GM12878 (cell line): ENCODE measurements around the gene CNOT3. TPM values are rescaled to one million over a fixed set of nuclear protein-coding genes. Genes with fewer than 3 reads are reported as not detected.
A peak's percentile ranks its signal among the peaks of the same experiment; 100 is the strongest.

Experiments
- ATAC-seq: fragments of 200-7000 bp; cut with Tn5 transposase; 3 replicates; pipeline ENCODE4 v1.9.1; 2020; ENCODE audit warnings: mild to moderate bottlenecking, moderate library complexity
- BruUV-seq: library from RNA; stranded (reverse); fragments of 400-500 nt; replicated peaks from 2 replicates; lab custom pipeline; 2021; lab: Mats Ljungman, UMichigan
- CTCF ChIA-PET: fragments of 300-600 bp; sonication (Branson Sonifier 250); formaldehyde crosslinking; extraction: SDS; loops from one replicate; lab custom pipeline; 2021; ENCODE audit warnings: inconsistent platforms; lab: Yijun Ruan, JAX
- POLR2A ChIA-PET: fragments of 350-600 bp; formaldehyde crosslinking; extraction: SDS; loops from one replicate; lab custom pipeline; 2021; ENCODE audit warnings: inconsistent platforms; lab: Charles Lee
- RAD21 ChIA-PET: fragments of 300-600 bp; sonication (Branson Sonifier 250); formaldehyde crosslinking; loops from one replicate; lab custom pipeline; 2023; ENCODE audit warnings: antibody characterized with exemption; ENCODE audit not compliant: unreplicated experiment; lab: Charles Lee
- SMC1A ChIA-PET: fragments of 300-600 bp; sonication (Branson Sonifier 250); formaldehyde crosslinking; loops from one replicate; lab custom pipeline; 2023; ENCODE audit not compliant: unreplicated experiment, uncharacterized antibody; lab: Charles Lee
- DNase-seq: peaks from one replicate; pipeline ENCODE4 v3.0.0-alpha.2; 2011; ENCODE audit warnings: low read depth, low spot score
- FAIRE-seq: peaks from 3 replicates; lab custom pipeline; 2011; peaks lifted over from hg19 to GRCh38; lab: Jason Lieb, UNC
- H2AFZ ChIP-seq: 2 replicates; pipeline ENCODE4 v1.6.0; 2011; ENCODE audit warnings: low read depth, low read length, control low read depth; ENCODE audit not compliant: control insufficient read depth
- H3K27ac ChIP-seq: 2 replicates; pipeline ENCODE4 v1.5.1; 2011; ENCODE audit warnings: control low read depth; ENCODE audit not compliant: control insufficient read depth, insufficient read depth
- H3K27me3 ChIP-seq, 2 experiments: replicated peaks in 1 of 2; 2 replicates each; pipeline versions ENCODE4 v1.6.0 to v1.6.1; 2011; ENCODE audit warnings: low read length in 1 of 2; ENCODE audit not compliant: control insufficient read depth in 2 of 2, insufficient read depth in 2 of 2
- H3K36me3 ChIP-seq, 2 experiments: 2 replicates each; pipeline ENCODE4 v1.5.1; 2011; ENCODE audit warnings: low read length in 1 of 2; ENCODE audit not compliant: control insufficient read depth in 2 of 2, insufficient read depth in 2 of 2
- H3K4me1 ChIP-seq: 2 replicates; pipeline ENCODE4 v1.6.1; 2011; ENCODE audit warnings: mild to moderate bottlenecking, low read length, moderate library complexity, mixed read lengths; ENCODE audit not compliant: control insufficient read depth, insufficient read depth
- H3K4me2 ChIP-seq: 2 replicates; pipeline ENCODE4 v1.6.0; 2011; ENCODE audit warnings: control low read depth; ENCODE audit not compliant: control insufficient read depth, insufficient read depth
- H3K4me3 ChIP-seq: fragments of 200-600 bp; sonication (generic); 2 replicates; pipeline ENCODE4 v1.5.1; 2016
- H3K79me2 ChIP-seq: 2 replicates; pipeline ENCODE4 v1.6.0; 2011; ENCODE audit warnings: low read length; ENCODE audit not compliant: control insufficient read depth, insufficient read depth
- H3K9ac ChIP-seq: 2 replicates; pipeline ENCODE4 v1.8.0; 2011; ENCODE audit warnings: low read length, control low read depth, mixed read lengths; ENCODE audit not compliant: control insufficient read depth, insufficient read depth
- H3K9me3 ChIP-seq: replicated peaks from 3 replicates; pipeline ENCODE4 v1.5.1; 2011; ENCODE audit warnings: mild to moderate bottlenecking, low read length; ENCODE audit not compliant: control insufficient read depth, insufficient read depth
- H4K20me1 ChIP-seq: 2 replicates; pipeline ENCODE4 v1.6.0; 2011; ENCODE audit not compliant: control insufficient read depth, insufficient read depth
- ASH2L ChIP-seq: fragments of 300-600, 200-600 bp; sonication (generic); IDR thresholded peaks from 2 replicates; pipeline ENCODE4 v1.6.1; 2017; ENCODE audit warnings: low read depth, mild to moderate bottlenecking, borderline replicate concordance
- CTCF ChIP-seq, 3 experiments: IDR thresholded peaks in 2 of 3; conservative IDR thresholded peaks in 1 of 3; 2 replicates each; pipeline ENCODE4 v1.5.1; 2011; ENCODE audit warnings: low read depth in 3 of 3, low read length in 3 of 3, mild to moderate bottlenecking in 3 of 3, control low read depth in 2 of 3, moderate library complexity in 2 of 3, inconsistent platforms in 1 of 3, mixed read lengths in 1 of 3; ENCODE audit not compliant: control insufficient read depth in 2 of 3, insufficient read depth in 1 of 3; ENCODE audit errors: extremely low read depth in 1 of 3
- NKRF ChIP-seq: fragments of 450-650 bp; conservative IDR thresholded peaks from 2 replicates; pipeline ENCODE4 v1.6.1; 2017; ENCODE audit warnings: mild to moderate bottlenecking, moderate library complexity
- SMAD1 ChIP-seq: fragments of 450-650 bp; IDR thresholded peaks from 2 replicates; pipeline ENCODE4 v1.6.1; 2018; ENCODE audit warnings: mild to moderate bottlenecking, low read depth; ENCODE audit not compliant: partially characterized antibody
- WGBS: methylation state at CpG from one replicate; pipeline ENCODE4 v1.1.6; 2016; ENCODE audit warnings: low lambda C conversion rate; ENCODE audit not compliant: insufficient replicate concordance, insufficient coverage; ENCODE audit errors: missing lambda C conversion rate; 5-methylcytosine and 5-hydroxymethylcytosine counted together
- in situ Hi-C: fragments of 300-500 bp; cut with MboI; formaldehyde crosslinking; loops from 9 replicates; pipeline ENCODE4 v1.14.3; 2018; ENCODE audit warnings: mixed read lengths
- intact Hi-C: fragments of 100-400 bp; cut with micrococcal nuclease; formaldehyde crosslinking; loops from one replicate; pipeline ENCODE4 v1.14.2; 2022; ENCODE audit not compliant: unreplicated experiment
- polyA plus RNA-seq, 11 experiments: library from polyadenylated mRNA; depleted of rRNA in 4 of 11; unstranded in 6 of 11; stranded (reverse) in 5 of 11; fragments of >200 nt; fragmentation: Nextera tagmentation in 4 of 11; fragmentation: Illumina TruSeq in 1 of 11; extraction: Ambion mirVana in 4 of 11; extraction: Trizol in 1 of 11; gene quantifications; 1 replicate in 1 of 11; 2 replicates in 10 of 11; pipeline versions ENCODE4 v1.2.1 to v1.2.3, GENCODE V29; 2011 to 2016; ENCODE audit warnings: inconsistent platforms in 2 of 11, missing spikeins in 2 of 11, low read depth in 1 of 11
- total RNA-seq, 4 experiments: library from RNA; depleted of rRNA in 3 of 4; stranded (reverse); fragments of >200 nt in 3 of 4; fragmentation: Illumina TruSeq in 1 of 4; extraction: Trizol in 1 of 4; gene quantifications; 2 replicates each; pipeline versions ENCODE4 v1.2.1 to v1.2.3, GENCODE V29; 2013 to 2021

The CNOT3 gene
- total and polyA plus RNA-seq, 10 of the 15 experiments (the other 5 are each of a cell fraction or from before 2014, with no cell fraction given): 0.14 to 45.1 (median 14.0) TPM

- Histone ChIP-seq H3K36me3 (peaks cover 36% of the 10 kb centered on the region in 2 experiments; a peak in 3 of 4 replicates), H2AFZ (no peak overlapping the region), H3K4me1 (peaks cover 11% of the 10 kb centered on the region), H3K9ac (no peak overlapping the region), H3K4me2 (no peak overlapping the region), H3K4me3 (no peak overlapping the region), H3K9me3 (no peaks in the 10 kb centered on the region), H3K27me3 (no peaks in the 10 kb centered on the region), H4K20me1 (peaks cover 12% of the 10 kb centered on the region), H3K79me2 (peaks cover 40% of the 10 kb centered on the region), H3K27ac (no peak overlapping the region)
- FAIRE-seq (no peak), ATAC-seq (no peak), DNase-seq (no peak)
- TF ChIP-seq ASH2L (no peak), CTCF (IDR thresholded peaks at IDR 0.05 in 2 of 3, conservative IDR thresholded peaks at IDR 0.05 in 1 of 3; ENCODE audit: control insufficient read depth in 2 of 3, extremely low read depth in 1 of 3, insufficient read depth in 1 of 3, low read depth in 3 of 3, low read length in 3 of 3) (no peak), NKRF (no peak), SMAD1 (no peak)
- BruUV-seq: TSS peak; percentile 33
- RAD21 ChIA-PET: no interaction called here
- in situ Hi-C loops: loop anchor here (25.0 kb wide), 1 partner anchor 1520 kb away; the partner anchor contains the start of gene U2AF2
- POLR2A ChIA-PET: no interaction called here
- intact Hi-C loops: no loop called here
- CTCF ChIA-PET: no interaction called here
- 88% methylated on average over 7 of the region's 7 CpGs for WGBS
- SMC1A ChIA-PET: no interaction called here
Measured at GRCh38 chr19:54142166-54142780, 4.7 kb downstream of the CNOT3 start.
